Effector memory CD4-positive, alpha-beta T cell (primary cell): ENCODE data around the gene PADI1.

Experiments
- DNase-seq, 3 donors: peaks; one replicate each; pipeline ENCODE4 v3.0.0-alpha.2; 2020
- H3K27ac ChIP-seq: 2 replicates; pipeline ENCODE4 v1.7.0; 2013; ENCODE audit warnings: mild to moderate bottlenecking, low read length, moderate library complexity; ENCODE audit not compliant: insufficient read depth, poor library complexity, severe bottlenecking
- H3K27me3 ChIP-seq: replicated peaks from 2 replicates; pipeline ENCODE4 v1.7.0; 2013; ENCODE audit warnings: mild to moderate bottlenecking, low read length; ENCODE audit not compliant: insufficient read depth, control insufficient read depth, poor library complexity, severe bottlenecking
- H3K36me3 ChIP-seq: 2 replicates; pipeline ENCODE4 v1.7.0; 2013; ENCODE audit warnings: mild to moderate bottlenecking, low read length, moderate library complexity; ENCODE audit not compliant: control insufficient read depth, insufficient read depth
- H3K4me1 ChIP-seq: 2 replicates; pipeline ENCODE4 v1.7.0; 2013; ENCODE audit warnings: low read length, mild to moderate bottlenecking; ENCODE audit not compliant: control insufficient read depth, insufficient read depth, poor library complexity, severe bottlenecking
- H3K4me3 ChIP-seq: 2 replicates; pipeline ENCODE4 v1.7.0; 2013; ENCODE audit warnings: low read length, low read depth, mild to moderate bottlenecking; ENCODE audit not compliant: insufficient read depth, poor library complexity, severe bottlenecking
- H3K9me3 ChIP-seq: 2 replicates; pipeline ENCODE4 v1.7.0; 2013; ENCODE audit warnings: mild to moderate bottlenecking, low read length, moderate library complexity; ENCODE audit not compliant: control insufficient read depth

PADI1 gene

DNA sequence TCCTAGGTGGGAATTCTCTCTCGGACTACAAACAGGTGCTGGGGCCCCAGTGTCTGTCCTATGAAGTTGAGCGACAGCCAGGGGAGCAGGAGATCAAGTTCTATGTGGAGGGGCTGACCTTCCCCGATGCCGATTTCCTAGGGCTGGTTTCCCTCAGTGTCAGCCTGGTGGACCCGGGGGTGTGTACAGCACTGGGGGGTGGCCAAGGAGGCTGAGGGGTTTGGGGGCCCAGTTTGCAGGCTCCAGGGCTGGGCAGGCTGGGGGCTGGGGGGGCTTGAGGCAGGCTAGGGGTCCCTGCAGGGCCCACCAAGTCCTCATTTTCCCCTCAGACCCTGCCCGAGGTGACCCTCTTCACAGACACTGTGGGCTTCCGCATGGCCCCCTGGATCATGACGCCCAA is 23.7 kb downstream of the PADI1 start:
- H3K9me3 ChIP-seq, result no peaks in the 10 kb centered on the region
- no peak for DNase-seq
- H3K27me3 ChIP-seq, result no peaks in the 10 kb centered on the region
- H3K36me3 ChIP-seq, result no peaks in the 10 kb centered on the region
- no peak overlapping the region for H3K27ac ChIP-seq
- no peak overlapping the region for H3K4me3 ChIP-seq
- no peaks in the 10 kb centered on the region for H3K4me1 ChIP-seq

DNA sequence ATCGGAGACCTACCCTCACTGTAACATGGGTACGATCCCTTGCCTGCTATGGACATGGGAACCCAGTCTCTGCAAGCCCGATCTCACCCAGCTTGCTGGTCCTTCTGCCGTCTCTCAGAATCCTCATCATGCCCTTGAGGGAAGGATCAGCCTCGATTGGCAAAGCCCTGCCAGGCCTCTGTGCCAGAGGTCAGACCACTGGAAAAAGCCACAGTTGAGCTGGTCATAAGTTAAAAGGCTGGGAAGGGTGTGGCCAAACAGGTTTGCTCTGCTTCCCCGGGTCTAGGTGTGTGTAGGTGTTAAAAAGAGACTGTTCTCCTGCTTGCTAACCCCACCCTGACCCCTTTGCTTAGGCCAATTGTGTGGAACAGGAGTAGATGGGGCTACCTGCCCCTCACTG is 24.5 kb downstream of the PADI1 start:
- no peaks in the 10 kb centered on the region for H3K4me1 ChIP-seq
- DNase-seq, result no peak
- H3K4me3 ChIP-seq, result no peak overlapping the region
- no peaks in the 10 kb centered on the region for H3K36me3 ChIP-seq
- no peak overlapping the region for H3K27ac ChIP-seq
- no peaks in the 10 kb centered on the region for H3K9me3 ChIP-seq
- no peaks in the 10 kb centered on the region for H3K27me3 ChIP-seq

DNA sequence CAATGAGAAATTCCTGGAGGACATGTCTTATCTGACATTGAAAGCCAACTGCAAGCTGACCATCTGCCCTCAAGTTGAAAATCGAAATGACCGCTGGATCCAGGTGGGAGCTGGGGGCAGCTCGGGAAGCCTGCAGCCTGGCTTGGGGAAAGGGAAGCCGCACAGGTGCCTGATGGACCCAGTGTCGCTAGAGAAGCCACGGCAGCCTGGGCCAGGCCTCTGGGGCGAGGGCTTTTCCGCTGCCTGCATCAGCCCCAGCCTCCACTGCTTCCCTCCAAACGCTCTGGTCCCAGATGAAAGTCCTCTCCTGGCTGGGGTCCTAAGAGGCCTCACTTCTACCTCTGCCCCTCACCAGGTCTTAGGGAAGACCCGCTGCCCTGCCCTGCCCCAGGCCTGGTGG is 25.2 kb downstream of the PADI1 start:
- DNase-seq, result no peak
- Histone ChIP-seq H3K36me3 (no peaks in the 10 kb centered on the region), H3K4me3 (no peak overlapping the region), H3K9me3 (no peaks in the 10 kb centered on the region), H3K4me1 (no peaks in the 10 kb centered on the region), H3K27me3 (no peaks in the 10 kb centered on the region), H3K27ac (no peak overlapping the region)

DNA sequence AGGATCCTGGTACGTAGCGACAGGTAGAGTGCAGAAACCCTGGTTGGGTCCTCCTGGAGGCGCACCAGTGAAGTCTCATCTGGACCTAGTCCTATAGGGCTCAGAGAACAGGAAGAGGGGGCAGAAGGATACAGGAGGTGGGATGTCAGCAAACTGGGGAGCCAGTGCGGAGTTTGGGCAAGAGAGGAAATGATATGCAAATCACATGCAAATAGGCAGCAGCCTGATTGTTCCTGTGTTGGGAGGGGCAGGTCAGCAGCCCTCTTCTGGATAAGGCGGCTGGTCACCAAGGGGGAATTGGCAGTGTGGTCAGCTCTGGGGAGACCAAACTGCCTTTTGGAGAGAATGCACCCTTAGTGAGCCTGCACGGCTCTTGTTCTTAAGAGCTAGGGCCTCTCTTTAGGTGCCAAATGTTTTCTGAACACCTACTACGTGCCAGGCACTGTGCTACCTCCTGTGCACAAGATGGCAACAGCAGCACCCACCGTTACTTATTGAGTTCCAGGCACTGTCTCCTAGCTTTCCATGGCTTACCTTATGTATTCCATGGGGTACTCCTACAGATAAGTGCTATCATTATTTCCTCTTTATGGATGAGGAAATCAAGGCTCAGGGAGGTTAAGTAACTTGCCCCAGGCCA is 25.9 kb downstream of the PADI1 start:
- no peaks in the 10 kb centered on the region for H3K27me3 ChIP-seq
- H3K27ac ChIP-seq, result no peak overlapping the region
- no peak overlapping the region for H3K4me3 ChIP-seq
- H3K9me3 ChIP-seq, result no peaks in the 10 kb centered on the region
- H3K36me3 ChIP-seq, result no peaks in the 10 kb centered on the region
- H3K4me1 ChIP-seq, result no peaks in the 10 kb centered on the region
- DNase-seq, result no peak

DNA sequence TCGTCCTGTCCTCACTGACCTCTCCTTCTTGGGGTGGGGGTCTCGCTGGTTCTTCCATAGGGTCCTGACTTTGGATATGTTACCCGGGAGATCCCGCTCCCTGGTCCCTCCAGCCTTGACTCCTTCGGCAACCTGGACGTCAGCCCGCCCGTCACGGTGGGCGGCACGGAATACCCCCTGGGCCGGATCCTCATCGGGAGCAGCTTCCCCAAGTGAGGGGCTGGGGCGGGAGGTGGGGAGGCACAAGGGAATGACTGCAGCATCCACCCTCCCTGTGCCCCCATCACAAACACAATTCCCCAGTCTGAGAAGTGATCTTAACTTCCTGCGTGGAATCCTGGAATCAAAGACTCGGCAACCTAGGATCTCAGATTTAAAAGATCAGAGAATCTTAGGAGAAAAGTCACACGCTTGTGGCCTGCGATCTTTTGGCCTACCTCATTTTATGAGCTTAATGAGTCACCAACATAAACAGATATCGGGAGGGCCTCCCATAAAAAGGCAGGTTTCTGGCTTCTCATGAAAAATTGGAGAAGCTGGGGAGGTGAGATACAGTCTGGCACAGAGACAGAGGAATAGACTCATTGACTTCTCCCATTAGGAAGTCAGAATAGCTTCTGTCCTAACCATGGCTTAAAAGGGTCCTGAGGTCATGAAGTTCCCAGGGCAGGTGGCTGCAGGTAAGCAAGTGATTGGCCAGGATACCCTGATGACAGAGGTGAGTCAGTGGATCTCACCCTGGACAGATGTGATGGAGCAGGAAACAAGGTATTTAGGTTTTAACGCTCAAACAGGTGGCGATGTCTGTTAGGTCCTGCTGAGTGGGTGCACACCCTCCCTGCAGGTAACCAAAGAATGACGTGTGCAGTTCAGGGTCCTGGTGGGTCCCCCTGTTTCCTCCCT is 28.1 kb downstream of the PADI1 start:
- H3K27me3 ChIP-seq, result no peaks in the 10 kb centered on the region
- H3K27ac ChIP-seq, result no peak overlapping the region
- no peaks in the 10 kb centered on the region for H3K4me1 ChIP-seq
- DNase-seq, result no peak
- no peaks in the 10 kb centered on the region for H3K9me3 ChIP-seq
- H3K4me3 ChIP-seq, result no peak overlapping the region
- no peaks in the 10 kb centered on the region for H3K36me3 ChIP-seq

DNA sequence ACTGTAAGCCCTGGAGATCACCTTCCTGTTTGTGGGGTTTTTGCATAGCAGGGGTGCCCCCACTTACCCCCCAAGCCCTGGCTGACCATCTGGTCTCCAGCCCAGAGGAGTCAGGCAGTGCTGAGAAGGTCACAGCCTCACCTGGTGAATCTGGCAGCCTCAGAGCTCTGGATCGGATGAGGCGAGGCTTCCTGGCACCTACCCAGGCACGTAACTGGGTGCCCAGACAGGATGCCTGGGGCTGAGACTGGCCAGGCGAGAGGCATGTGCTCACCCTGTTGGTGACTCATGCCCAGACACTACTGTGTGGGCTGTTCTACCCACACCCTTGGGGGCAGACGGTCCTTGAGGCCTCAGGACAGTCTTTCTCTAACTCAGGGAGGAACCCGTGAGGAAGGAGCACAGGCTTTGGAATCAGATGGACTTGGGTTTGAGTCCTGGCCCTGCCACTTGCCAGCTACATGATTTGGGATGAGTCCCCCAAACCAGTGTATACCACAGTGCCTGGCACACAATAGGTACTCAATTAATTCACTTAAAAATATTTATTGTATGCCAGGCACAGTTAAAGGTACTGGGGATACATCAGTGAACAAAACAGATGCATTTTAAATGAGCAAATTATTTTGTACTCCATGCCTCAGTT is 28.9 kb downstream of the PADI1 start:
- Histone ChIP-seq H3K27ac (no peak overlapping the region), H3K4me3 (no peak overlapping the region), H3K36me3 (no peaks in the 10 kb centered on the region), H3K9me3 (no peaks in the 10 kb centered on the region), H3K27me3 (no peaks in the 10 kb centered on the region), H3K4me1 (no peaks in the 10 kb centered on the region)
- DNase-seq, result no peak

DNA sequence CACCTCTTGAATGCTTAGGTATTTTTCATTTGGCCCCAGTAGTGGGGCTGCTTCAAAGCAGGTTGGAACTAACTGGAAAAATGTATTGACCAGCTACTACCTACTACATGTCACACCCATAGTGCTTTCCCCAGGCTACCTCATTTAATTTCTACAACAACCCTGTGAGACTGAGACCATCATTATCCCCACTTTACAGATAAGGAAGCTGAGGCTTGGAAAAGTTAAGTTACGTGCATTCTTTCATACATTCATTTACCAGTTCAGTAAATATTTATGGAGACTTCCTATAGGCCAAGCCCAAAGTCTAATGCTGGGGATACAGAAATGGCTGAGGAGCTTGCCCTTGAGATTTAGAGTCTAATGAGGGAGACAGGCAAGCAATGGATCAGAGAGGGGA is 29.5 kb downstream of the PADI1 start:
- no peak overlapping the region for H3K27ac ChIP-seq
- DNase-seq, result no peak
- H3K27me3 ChIP-seq, result no peaks in the 10 kb centered on the region
- H3K9me3 ChIP-seq, result no peaks in the 10 kb centered on the region
- no peaks in the 10 kb centered on the region for H3K36me3 ChIP-seq
- no peaks in the 10 kb centered on the region for H3K4me1 ChIP-seq
- no peak overlapping the region for H3K4me3 ChIP-seq

DNA sequence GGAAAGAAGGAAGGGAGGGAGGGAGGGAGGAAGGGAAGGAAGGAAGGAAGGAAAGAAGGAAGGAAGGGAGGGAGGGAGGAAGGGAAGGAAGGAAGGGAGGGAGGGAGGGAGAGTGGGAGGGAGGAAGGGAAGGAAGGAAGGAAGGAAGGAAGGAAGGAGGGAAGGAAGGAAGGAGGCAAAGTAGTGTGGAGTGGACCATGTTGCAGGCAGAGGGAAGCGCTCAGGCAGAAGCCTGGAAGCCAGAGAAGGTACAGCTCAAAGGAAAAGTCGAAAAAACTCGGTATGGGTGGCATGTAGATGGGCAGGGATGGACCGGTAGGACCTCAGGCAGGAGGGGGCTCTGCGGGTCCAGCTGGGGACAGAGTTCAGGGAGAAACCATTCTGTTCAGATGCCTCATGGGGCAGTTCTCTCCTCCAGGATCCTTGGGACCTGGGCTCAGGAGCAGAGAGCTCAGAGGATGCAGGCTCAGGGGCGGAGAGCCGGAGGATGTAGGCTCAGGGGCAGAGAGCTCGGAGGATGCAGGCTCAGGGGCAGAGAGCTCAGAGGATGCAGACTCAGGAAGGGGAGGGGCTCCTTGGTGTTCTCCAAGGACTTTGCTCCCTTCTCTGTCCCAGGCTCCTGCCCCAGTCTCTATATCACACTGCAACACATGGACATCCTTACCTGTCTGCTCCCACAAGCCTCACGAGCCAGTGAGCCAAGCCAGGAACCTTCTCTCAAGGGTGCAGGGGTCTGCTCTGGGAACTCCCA is 30.4 kb downstream of the PADI1 start:
- H3K27me3 ChIP-seq, result no peaks in the 10 kb centered on the region
- no peak for DNase-seq
- H3K9me3 ChIP-seq, result no peaks in the 10 kb centered on the region
- H3K4me3 ChIP-seq, result no peak overlapping the region
- no peak overlapping the region for H3K27ac ChIP-seq
- H3K36me3 ChIP-seq, result no peaks in the 10 kb centered on the region
- H3K4me1 ChIP-seq, result no peaks in the 10 kb centered on the region

DNA sequence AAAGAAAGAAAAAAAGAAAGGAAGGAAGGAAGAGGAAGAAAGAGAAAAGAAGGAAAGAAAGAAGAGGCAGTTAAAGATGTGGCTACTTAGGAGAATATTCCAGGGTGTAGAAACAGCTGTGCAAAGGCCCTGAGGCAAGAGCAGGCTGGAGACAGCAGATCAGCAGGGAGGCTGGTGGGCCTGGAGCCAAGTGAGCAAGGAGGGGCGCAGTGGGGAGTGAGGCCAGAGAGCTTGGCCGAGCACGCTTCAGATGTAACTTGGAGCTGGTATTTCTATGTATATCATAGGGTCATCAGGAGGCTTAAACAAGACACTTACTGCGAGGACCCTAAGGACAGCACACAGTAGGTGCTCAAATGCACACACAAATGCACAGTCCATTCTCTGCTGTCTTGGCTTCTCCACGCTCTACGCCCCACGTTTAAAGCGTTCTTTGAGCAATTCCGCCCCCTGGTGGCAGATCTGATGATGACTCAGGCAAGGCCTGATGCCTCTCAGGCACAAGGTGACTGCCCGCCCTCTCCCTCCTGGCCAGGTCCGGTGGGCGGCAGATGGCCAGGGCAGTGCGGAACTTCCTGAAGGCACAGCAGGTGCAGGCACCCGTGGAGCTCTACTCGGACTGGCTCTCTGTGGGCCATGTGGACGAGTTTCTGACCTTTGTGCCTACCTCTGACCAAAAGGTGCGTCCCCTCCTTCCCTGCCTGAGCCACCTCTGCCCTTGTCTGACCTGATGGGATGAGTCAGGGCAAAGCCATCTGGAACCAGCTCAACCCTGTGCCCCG is 32.0 kb downstream of the PADI1 start:
- Histone ChIP-seq H3K27ac (no peak overlapping the region), H3K36me3 (no peaks in the 10 kb centered on the region), H3K9me3 (no peaks in the 10 kb centered on the region), H3K4me3 (no peak overlapping the region), H3K27me3 (no peaks in the 10 kb centered on the region), H3K4me1 (no peaks in the 10 kb centered on the region)
- DNase-seq, result peak; percentile 61 to 75 (median 64)
